GM12878 (cell line): Measurements from ENCODE around the gene MYOZ2. TPM values are rescaled to one million over a fixed set of nuclear protein-coding genes. Genes with fewer than 3 reads are reported as not detected.

ENCODE experiments used
- ATAC-seq: fragments of 200-7000 bp; cut with Tn5 transposase; 3 replicates; pipeline ENCODE4 v1.9.1; 2020; ENCODE audit warnings: mild to moderate bottlenecking, moderate library complexity
- BruUV-seq: library from RNA; stranded (reverse); fragments of 400-500 nt; replicated peaks from 2 replicates; lab custom pipeline; 2021; lab: Mats Ljungman, UMichigan
- CTCF ChIA-PET: fragments of 300-600 bp; sonication (Branson Sonifier 250); formaldehyde crosslinking; extraction: SDS; loops from one replicate; lab custom pipeline; 2021; ENCODE audit warnings: inconsistent platforms; lab: Yijun Ruan, JAX
- POLR2A ChIA-PET: fragments of 350-600 bp; formaldehyde crosslinking; extraction: SDS; loops from one replicate; lab custom pipeline; 2021; ENCODE audit warnings: inconsistent platforms; lab: Charles Lee
- RAD21 ChIA-PET: fragments of 300-600 bp; sonication (Branson Sonifier 250); formaldehyde crosslinking; loops from one replicate; lab custom pipeline; 2023; ENCODE audit warnings: antibody characterized with exemption; ENCODE audit not compliant: unreplicated experiment; lab: Charles Lee
- SMC1A ChIA-PET: fragments of 300-600 bp; sonication (Branson Sonifier 250); formaldehyde crosslinking; loops from one replicate; lab custom pipeline; 2023; ENCODE audit not compliant: unreplicated experiment, uncharacterized antibody; lab: Charles Lee
- DNase-seq: peaks from one replicate; pipeline ENCODE4 v3.0.0-alpha.2; 2011; ENCODE audit warnings: low read depth, low spot score
- FAIRE-seq: peaks from 3 replicates; lab custom pipeline; 2011; peaks lifted over from hg19 to GRCh38; lab: Jason Lieb, UNC
- H2AFZ ChIP-seq: 2 replicates; pipeline ENCODE4 v1.6.0; 2011; ENCODE audit warnings: low read depth, low read length, control low read depth; ENCODE audit not compliant: control insufficient read depth
- H3K27ac ChIP-seq: 2 replicates; pipeline ENCODE4 v1.5.1; 2011; ENCODE audit warnings: control low read depth; ENCODE audit not compliant: control insufficient read depth, insufficient read depth
- H3K27me3 ChIP-seq, 2 experiments: replicated peaks in 1 of 2; 2 replicates each; pipeline versions ENCODE4 v1.6.0 to v1.6.1; 2011; ENCODE audit warnings: low read length in 1 of 2; ENCODE audit not compliant: control insufficient read depth in 2 of 2, insufficient read depth in 2 of 2
- H3K36me3 ChIP-seq, 2 experiments: 2 replicates each; pipeline ENCODE4 v1.5.1; 2011; ENCODE audit warnings: low read length in 1 of 2; ENCODE audit not compliant: control insufficient read depth in 2 of 2, insufficient read depth in 2 of 2
- H3K4me1 ChIP-seq: 2 replicates; pipeline ENCODE4 v1.6.1; 2011; ENCODE audit warnings: mild to moderate bottlenecking, low read length, moderate library complexity, mixed read lengths; ENCODE audit not compliant: control insufficient read depth, insufficient read depth
- H3K4me2 ChIP-seq: 2 replicates; pipeline ENCODE4 v1.6.0; 2011; ENCODE audit warnings: control low read depth; ENCODE audit not compliant: control insufficient read depth, insufficient read depth
- H3K4me3 ChIP-seq: fragments of 200-600 bp; sonication (generic); 2 replicates; pipeline ENCODE4 v1.5.1; 2016
- H3K79me2 ChIP-seq: 2 replicates; pipeline ENCODE4 v1.6.0; 2011; ENCODE audit warnings: low read length; ENCODE audit not compliant: control insufficient read depth, insufficient read depth
- H3K9ac ChIP-seq: 2 replicates; pipeline ENCODE4 v1.8.0; 2011; ENCODE audit warnings: low read length, control low read depth, mixed read lengths; ENCODE audit not compliant: control insufficient read depth, insufficient read depth
- H3K9me3 ChIP-seq: replicated peaks from 3 replicates; pipeline ENCODE4 v1.5.1; 2011; ENCODE audit warnings: mild to moderate bottlenecking, low read length; ENCODE audit not compliant: control insufficient read depth, insufficient read depth
- H4K20me1 ChIP-seq: 2 replicates; pipeline ENCODE4 v1.6.0; 2011; ENCODE audit not compliant: control insufficient read depth, insufficient read depth
- CEBPB ChIP-seq, 2 experiments: fragments of 150-350 bp in 1 of 2; IDR thresholded peaks; 2 replicates each; pipeline ENCODE4 v1.6.1; 2012 to 2014; ENCODE audit warnings: low read depth in 2 of 2, low read length in 2 of 2, borderline replicate concordance in 1 of 2, inconsistent platforms in 1 of 2
- CHD1 ChIP-seq: IDR thresholded peaks from 2 replicates; pipeline ENCODE4 v1.6.1; 2012; ENCODE audit warnings: low read depth, low read length, improper control_type of control experiment
- DPF2 ChIP-seq: fragments of 450-650 bp; IDR thresholded peaks from 2 replicates; pipeline ENCODE4 v1.6.1; 2017; ENCODE audit warnings: mild to moderate bottlenecking
- E2F8 ChIP-seq: fragments of 450-650 bp; IDR thresholded peaks from 2 replicates; pipeline ENCODE4 v1.6.1; 2018; ENCODE audit warnings: mild to moderate bottlenecking, low read depth, moderate library complexity; ENCODE audit not compliant: partially characterized antibody
- EGR1 ChIP-seq, 2 experiments: IDR thresholded peaks; 1 replicate in 1 of 2; 2 replicates in 1 of 2; pipeline ENCODE4 v1.6.1; 2011 to 2012; ENCODE audit warnings: low read depth in 2 of 2, low read length in 2 of 2, borderline replicate concordance in 1 of 2, mild to moderate bottlenecking in 1 of 2, moderate library complexity in 1 of 2
- HDAC6 ChIP-seq: fragments of 200-600 bp; sonication (generic); IDR thresholded peaks from one replicate; pipeline ENCODE4 v1.8.0; 2017; ENCODE audit warnings: antibody characterized with exemption; ENCODE audit not compliant: unreplicated experiment
- HDGF ChIP-seq: fragments of 450-650 bp; IDR thresholded peaks from 2 replicates; pipeline ENCODE4 v1.6.1; 2016; ENCODE audit warnings: antibody characterized with exemption
- NBN ChIP-seq: fragments of 450-650 bp; IDR thresholded peaks from 2 replicates; pipeline ENCODE4 v1.6.1; 2016
- NKRF ChIP-seq: fragments of 450-650 bp; conservative IDR thresholded peaks from 2 replicates; pipeline ENCODE4 v1.6.1; 2017; ENCODE audit warnings: mild to moderate bottlenecking, moderate library complexity
- POLR2A ChIP-seq: IDR thresholded peaks from 2 replicates; pipeline ENCODE4 v1.6.1; 2011; ENCODE audit warnings: low read depth, mild to moderate bottlenecking, low read length
- POU2F2 ChIP-seq: IDR thresholded peaks from 3 replicates; pipeline ENCODE4 v1.6.1; 2011; ENCODE audit warnings: low read depth, mild to moderate bottlenecking, low read length, borderline replicate concordance
- RB1 ChIP-seq: fragments of 450-650 bp; formaldehyde crosslinking; IDR thresholded peaks from 2 replicates; pipeline ENCODE4 v1.6.1; 2017; ENCODE audit warnings: mild to moderate bottlenecking, borderline replicate concordance
- RELA ChIP-seq: fragments of 450-650 bp; IDR thresholded peaks from 2 replicates; pipeline ENCODE4 v1.8.0; 2014; ENCODE audit warnings: borderline replicate concordance; ENCODE audit not compliant: partially characterized antibody
- SPI1 ChIP-seq: IDR thresholded peaks from 2 replicates; pipeline ENCODE4 v1.6.1; 2011; ENCODE audit warnings: low read depth, mild to moderate bottlenecking, low read length, moderate library complexity, borderline replicate concordance; ENCODE audit not compliant: insufficient read depth
- STAT3 ChIP-seq: IDR thresholded peaks from 2 replicates; pipeline ENCODE4 v1.6.1; 2011; ENCODE audit warnings: low read depth, low read length, improper control_type of control experiment
- SUPT20H ChIP-seq: IDR thresholded peaks from 2 replicates; pipeline ENCODE4 v1.6.1; 2011; ENCODE audit warnings: low read depth, mild to moderate bottlenecking, low read length, moderate library complexity, borderline replicate concordance; ENCODE audit not compliant: control insufficient read depth
- ZNF24 ChIP-seq: fragments of 450-650 bp; IDR thresholded peaks from 2 replicates; pipeline ENCODE4 v1.6.1; 2017; ENCODE audit warnings: antibody characterized with exemption, mild to moderate bottlenecking
- ZNF622 ChIP-seq: fragments of 450-650 bp; IDR thresholded peaks from 2 replicates; pipeline ENCODE4 v1.6.1; 2017; ENCODE audit warnings: mild to moderate bottlenecking, inconsistent platforms
- ZSCAN29 ChIP-seq: fragments of 450-650 bp; IDR thresholded peaks from 2 replicates; pipeline ENCODE4 v1.6.1; 2017; ENCODE audit warnings: mild to moderate bottlenecking, moderate library complexity
- in situ Hi-C: fragments of 300-500 bp; cut with MboI; formaldehyde crosslinking; loops from 9 replicates; pipeline ENCODE4 v1.14.3; 2018; ENCODE audit warnings: mixed read lengths
- intact Hi-C: fragments of 100-400 bp; cut with micrococcal nuclease; formaldehyde crosslinking; loops from one replicate; pipeline ENCODE4 v1.14.2; 2022; ENCODE audit not compliant: unreplicated experiment
- polyA plus RNA-seq, 11 experiments: library from polyadenylated mRNA; depleted of rRNA in 4 of 11; unstranded in 6 of 11; stranded (reverse) in 5 of 11; fragments of >200 nt; fragmentation: Nextera tagmentation in 4 of 11; fragmentation: Illumina TruSeq in 1 of 11; extraction: Ambion mirVana in 4 of 11; extraction: Trizol in 1 of 11; gene quantifications; 1 replicate in 1 of 11; 2 replicates in 10 of 11; pipeline versions ENCODE4 v1.2.1 to v1.2.3, GENCODE V29; 2011 to 2016; ENCODE audit warnings: inconsistent platforms in 2 of 11, missing spikeins in 2 of 11, low read depth in 1 of 11
- total RNA-seq, 4 experiments: library from RNA; depleted of rRNA in 3 of 4; stranded (reverse); fragments of >200 nt in 3 of 4; fragmentation: Illumina TruSeq in 1 of 4; extraction: Trizol in 1 of 4; gene quantifications; 2 replicates each; pipeline versions ENCODE4 v1.2.1 to v1.2.3, GENCODE V29; 2013 to 2021
- TF ChIP-seq, protein P1 (sequence below): IDR thresholded peaks from 2 replicates; pipeline ENCODE4 v1.6.1; 2012; ENCODE audit warnings: low read depth, low read length, improper control_type of control experiment

MYOZ2 gene
- total and polyA plus RNA-seq, 10 of the 15 experiments (the other 5 are each of a cell fraction or from before 2014, with no cell fraction given): not detected

GRCh38 chr4:119111296-119111695, 24.3 kb upstream of the MYOZ2 start:
- ChIA-PET POLR2A (no interaction called here), CTCF (no interaction called here)
- ATAC-seq (no peak), DNase-seq (no peak), FAIRE-seq (peak; percentile 56)
- no peaks in the 10 kb centered on the region for H3K4me1 ChIP-seq
- H4K20me1 ChIP-seq: no peaks in the 10 kb centered on the region
- intact Hi-C loops: no loop called here
- no peaks in the 10 kb centered on the region for H3K36me3 ChIP-seq
- no peaks in the 10 kb centered on the region for H3K79me2 ChIP-seq
- TF ChIP-seq SPI1 (no peak), E2F8 (no peak), ZNF24 (no peak), DPF2 (no peak), HDGF (no peak), RB1 (no peak), POU2F2 (no peak), HDAC6 (no peak), ZSCAN29 (no peak), POLR2A (no peak), CEBPB (IDR thresholded peaks at IDR 0.05; ENCODE audit: borderline replicate concordance in 1 of 2, low read depth in 2 of 2, low read length in 2 of 2) (no peak), CHD1 (no peak), STAT3 (no peak), SUPT20H (no peak), RELA (no peak), ZNF622 (no peak), NKRF (no peak), EGR1 (IDR thresholded peaks at IDR 0.05; ENCODE audit: borderline replicate concordance in 1 of 2, low read depth in 2 of 2, low read length in 2 of 2) (no peak), NBN (no peak)
- TF ChIP-seq, protein P1, sequence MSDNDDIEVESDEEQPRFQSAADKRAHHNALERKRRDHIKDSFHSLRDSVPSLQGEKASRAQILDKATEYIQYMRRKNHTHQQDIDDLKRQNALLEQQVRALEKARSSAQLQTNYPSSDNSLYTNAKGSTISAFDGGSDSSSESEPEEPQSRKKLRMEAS: no peak
- TF ChIP-seq, all 136 proteins: peak for 0
- no peaks in the 10 kb centered on the region for H3K9me3 ChIP-seq
- in situ Hi-C loops: no loop called here
- H3K9ac ChIP-seq: no peak overlapping the region
- H2AFZ ChIP-seq: no peak overlapping the region
- H3K4me2 ChIP-seq: no peak overlapping the region
- no peaks in the 10 kb centered on the region; a peak in 1 of 4 replicates for H3K27me3 ChIP-seq
- ChIA-PET SMC1A (no interaction called here), RAD21 (no interaction called here)
- BruUV-seq: no TSS peak
- no peak overlapping the region for H3K27ac ChIP-seq
- H3K4me3 ChIP-seq: no peak overlapping the region
